Lower leg skin (tissue), 4 donors: ENCODE data around the gene SLC9A3. TPM values are rescaled to one million over a fixed set of nuclear protein-coding genes. Genes with fewer than 3 reads are reported as not detected.

Experiments
- DNase-seq, 2 donors: peaks; one replicate each; pipeline ENCODE4 v3.0.0-alpha.2; 2019; ENCODE audit warnings: low spot score in 2 of 2
- H3K4me3 ChIP-seq: fragments of 200-600 bp; sonication (generic); 2 replicates; pipeline ENCODE4 v1.5.1; 2017; ENCODE audit warnings: mild to moderate bottlenecking, low read depth; ENCODE audit not compliant: poor library complexity, severe bottlenecking
- POLR2A ChIP-seq, 2 donors: fragments of 450-650 bp; IDR thresholded peaks; one replicate each; pipeline ENCODE4 v1.6.1; 2016 to 2017; ENCODE audit warnings: antibody characterized with exemption in 2 of 2, mild to moderate bottlenecking in 1 of 2, moderate library complexity in 1 of 2
- WGBS, 2 donors: methylation state at CpG; one replicate each; pipeline ENCODE4 v1.1.5; 2018; 5-methylcytosine and 5-hydroxymethylcytosine counted together
- intact Hi-C: fragments of 100-400 bp; cut with DNase I; formaldehyde crosslinking; loops from one replicate; pipeline ENCODE4 v1.15.0; 2023; ENCODE audit warnings: low total_unique reads
- total RNA-seq, 4 donors: library from RNA; depleted of rRNA; stranded (reverse); fragments of >200 nt; gene quantifications; one replicate each; pipeline ENCODE4 v1.1.0, GENCODE V29; 2016
- TF ChIP-seq, protein P1 (sequence below), 3 donors: fragments of 450-650 bp; IDR thresholded peaks; one replicate each; pipeline ENCODE4 v1.5.1; 2016; ENCODE audit warnings: antibody characterized with exemption in 3 of 3, mild to moderate bottlenecking in 3 of 3, moderate library complexity in 2 of 3

Gene SLC9A3
- total RNA-seq, 4 donors from 2014 or later: 4.8 to 7.1 (median 5.8) TPM

DNA sequence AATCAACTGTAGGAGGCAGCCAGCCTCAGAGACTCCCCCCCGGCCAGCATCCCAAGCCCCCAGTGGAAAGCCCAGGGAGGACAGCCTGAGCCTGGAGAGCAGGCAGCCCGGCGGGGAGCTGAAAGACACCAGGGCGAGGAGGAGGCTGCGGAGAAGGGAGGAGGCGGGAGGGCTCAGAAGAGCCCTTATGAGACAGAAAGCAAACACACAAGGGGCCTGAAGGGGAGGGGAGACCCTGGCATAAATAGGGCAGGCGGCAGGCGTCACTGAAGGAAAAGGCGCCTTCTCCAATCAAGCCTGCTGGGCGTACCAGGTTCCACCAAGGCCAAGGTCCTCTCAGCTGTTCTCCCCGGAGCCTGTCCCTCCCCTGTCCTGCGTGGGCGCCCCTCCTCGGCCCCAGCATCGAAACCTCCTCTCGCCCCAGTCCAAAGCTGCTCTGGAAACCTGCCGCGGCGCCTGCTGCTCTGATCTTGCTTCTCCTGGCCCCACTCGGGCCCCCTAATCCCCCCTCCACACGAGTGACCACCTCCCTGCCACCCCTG, 1.3 kb downstream of the SLC9A3 start:
- no peak for DNase-seq
- no peak overlapping the region for H3K4me3 ChIP-seq
- TF ChIP-seq POLR2A (IDR thresholded peaks at IDR 0.05): no peak
- TF ChIP-seq, protein P1, sequence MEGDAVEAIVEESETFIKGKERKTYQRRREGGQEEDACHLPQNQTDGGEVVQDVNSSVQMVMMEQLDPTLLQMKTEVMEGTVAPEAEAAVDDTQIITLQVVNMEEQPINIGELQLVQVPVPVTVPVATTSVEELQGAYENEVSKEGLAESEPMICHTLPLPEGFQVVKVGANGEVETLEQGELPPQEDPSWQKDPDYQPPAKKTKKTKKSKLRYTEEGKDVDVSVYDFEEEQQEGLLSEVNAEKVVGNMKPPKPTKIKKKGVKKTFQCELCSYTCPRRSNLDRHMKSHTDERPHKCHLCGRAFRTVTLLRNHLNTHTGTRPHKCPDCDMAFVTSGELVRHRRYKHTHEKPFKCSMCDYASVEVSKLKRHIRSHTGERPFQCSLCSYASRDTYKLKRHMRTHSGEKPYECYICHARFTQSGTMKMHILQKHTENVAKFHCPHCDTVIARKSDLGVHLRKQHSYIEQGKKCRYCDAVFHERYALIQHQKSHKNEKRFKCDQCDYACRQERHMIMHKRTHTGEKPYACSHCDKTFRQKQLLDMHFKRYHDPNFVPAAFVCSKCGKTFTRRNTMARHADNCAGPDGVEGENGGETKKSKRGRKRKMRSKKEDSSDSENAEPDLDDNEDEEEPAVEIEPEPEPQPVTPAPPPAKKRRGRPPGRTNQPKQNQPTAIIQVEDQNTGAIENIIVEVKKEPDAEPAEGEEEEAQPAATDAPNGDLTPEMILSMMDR (IDR thresholded peaks at IDR 0.05): no peak
- 27 to 35% methylated on average over 21 of the region's 21 CpGs for WGBS, 2 donors
- intact Hi-C loops: no loop called here

DNA sequence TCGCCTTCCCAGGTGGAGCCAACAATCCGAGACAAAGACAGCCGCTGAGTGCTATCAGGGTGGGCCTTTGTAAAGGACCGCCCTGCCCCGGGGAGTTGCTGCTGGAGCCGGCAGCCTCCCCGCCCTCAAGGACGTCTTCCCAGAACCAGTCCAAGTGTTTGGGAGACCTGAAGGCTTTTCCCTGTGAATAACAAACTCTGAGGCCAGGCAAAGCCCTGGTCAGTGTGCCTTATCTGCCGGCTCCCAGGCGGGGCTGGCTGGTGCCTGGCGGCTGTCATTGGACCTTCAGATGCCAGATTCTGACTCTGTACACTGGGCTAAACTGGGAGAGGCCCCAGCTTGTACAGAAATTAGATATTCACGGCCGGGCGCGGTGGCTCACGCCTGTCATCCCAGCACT, 2.1 kb downstream of the SLC9A3 start:
- intact Hi-C loops: no loop called here
- DNase-seq: no peak
- H3K4me3 ChIP-seq: no peak overlapping the region
- 60 to 69% methylated on average over 12 to 16 of the region's 16 CpGs for WGBS, 2 donors
- TF ChIP-seq POLR2A (IDR thresholded peaks at IDR 0.05): no peak
- TF ChIP-seq, protein P1 (IDR thresholded peaks at IDR 0.05): no peak

DNA sequence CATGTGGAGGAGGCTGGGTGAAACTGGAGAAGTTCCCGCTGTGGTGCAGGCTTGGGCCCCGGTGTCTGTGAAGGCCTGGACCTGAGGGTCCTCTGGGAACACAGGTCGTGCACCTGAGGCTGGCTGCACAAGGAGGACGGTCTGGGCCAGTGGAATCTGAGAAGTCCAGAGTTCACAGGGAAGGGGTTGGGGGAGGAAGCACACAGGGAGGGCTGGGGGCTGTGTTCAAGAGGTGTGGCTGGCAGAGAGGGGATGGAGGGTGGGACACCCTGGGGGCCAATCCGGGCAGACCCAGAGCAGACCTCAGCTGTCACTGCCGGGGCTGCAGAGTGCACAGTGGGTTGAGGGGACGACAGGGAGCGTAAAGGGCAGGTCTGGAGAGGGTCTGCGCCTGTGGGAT, 2.6 kb downstream of the SLC9A3 start:
- DNase-seq: no peak
- intact Hi-C loops: no loop called here
- WGBS, 2 donors: 68 to 70% methylated on average over 9 of the region's 9 CpGs
- H3K4me3 ChIP-seq: no peak overlapping the region
- TF ChIP-seq POLR2A (IDR thresholded peaks at IDR 0.05): no peak
- TF ChIP-seq, protein P1 (IDR thresholded peaks at IDR 0.05): no peak

DNA sequence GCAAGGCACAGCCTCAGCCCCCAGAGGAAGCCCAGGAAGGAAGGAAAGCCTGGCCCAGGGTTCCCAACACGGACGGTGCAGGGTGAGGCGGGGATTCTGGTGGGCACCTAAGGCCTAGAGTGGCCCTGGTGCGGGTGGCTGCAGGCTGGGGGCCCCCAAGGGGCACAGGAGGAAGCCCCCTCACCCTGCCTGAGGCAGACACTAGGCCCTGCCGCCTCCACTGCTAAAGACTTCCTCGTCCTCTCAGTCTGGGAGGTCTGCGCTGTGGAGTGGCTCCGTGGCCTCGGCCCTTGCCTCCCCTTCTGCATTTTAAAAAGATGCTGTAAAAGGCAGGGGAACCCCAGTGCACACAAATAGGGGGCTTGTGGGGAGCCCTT, 3.4 kb downstream of the SLC9A3 start:
- no peak overlapping the region for H3K4me3 ChIP-seq
- TF ChIP-seq POLR2A (IDR thresholded peaks at IDR 0.05): no peak
- TF ChIP-seq, protein P1 (IDR thresholded peaks at IDR 0.05): no peak
- intact Hi-C loops: no loop called here
- DNase-seq: no peak
- WGBS, 2 donors: 80 to 88% methylated on average over 9 of the region's 9 CpGs

DNA sequence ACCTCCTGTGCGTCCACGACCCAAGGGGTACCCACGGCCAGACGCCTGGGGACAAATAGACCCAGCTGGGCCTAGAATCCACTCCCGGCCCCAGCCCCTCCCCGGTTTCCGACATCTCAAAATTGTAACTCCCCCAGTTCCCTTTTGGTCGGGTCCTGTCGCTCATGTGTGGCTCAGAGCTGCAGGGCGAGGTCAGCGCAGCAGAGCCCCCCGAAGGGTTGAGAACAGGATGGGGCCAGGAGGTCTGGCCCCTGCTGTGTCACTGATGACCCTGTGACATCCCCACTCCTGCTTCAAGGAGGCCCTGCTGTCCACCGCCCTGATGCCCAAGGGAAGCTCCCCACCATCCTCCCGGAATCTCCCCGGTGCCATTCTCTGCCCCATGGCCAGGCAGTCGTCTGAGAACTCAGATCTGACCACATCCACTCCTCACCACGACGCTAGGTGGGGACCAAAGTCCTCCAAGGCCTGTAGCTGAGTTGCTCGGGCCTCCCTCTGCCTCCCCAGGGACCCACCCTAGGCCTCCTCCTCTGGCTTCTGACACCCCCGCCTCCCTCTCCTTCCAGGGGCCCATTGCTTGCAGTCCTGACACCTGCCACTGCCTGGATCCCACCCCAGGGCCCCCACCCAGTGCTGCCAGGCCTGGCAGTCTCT, 3.9 kb downstream of the SLC9A3 start:
- H3K4me3 ChIP-seq: no peak overlapping the region
- intact Hi-C loops: no loop called here
- no peak for TF ChIP-seq POLR2A (IDR thresholded peaks at IDR 0.05)
- TF ChIP-seq, protein P1 (IDR thresholded peaks at IDR 0.05): no peak
- 86 to 87% methylated on average over 20 of the region's 20 CpGs for WGBS, 2 donors
- DNase-seq: no peak

DNA sequence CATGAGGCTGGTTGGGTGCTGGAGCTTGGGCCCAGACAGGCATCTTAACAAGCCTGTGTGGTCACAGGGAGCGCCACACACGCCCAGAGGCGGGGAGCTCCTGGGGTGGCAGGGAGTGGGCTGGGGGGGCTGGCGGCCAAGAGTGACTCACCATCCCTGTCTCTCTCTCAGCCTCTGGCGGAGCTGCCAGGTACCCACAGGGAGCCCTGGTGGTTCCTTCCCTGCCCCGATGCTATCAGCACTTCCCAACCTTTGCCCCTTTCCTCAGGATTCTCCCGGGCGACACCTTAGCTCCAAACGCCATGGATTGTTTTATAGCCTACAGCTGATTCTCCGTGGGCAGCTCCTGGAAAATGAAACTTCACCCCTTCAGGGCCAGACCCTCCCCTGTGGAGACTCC, 5.5 kb downstream of the SLC9A3 start:
- DNase-seq: no peak
- intact Hi-C loops: no loop called here

More for the DNA sequence above, 5.5 kb downstream of the SLC9A3 start:
- no peak for TF ChIP-seq POLR2A (IDR thresholded peaks at IDR 0.05)
- TF ChIP-seq, protein P1 (IDR thresholded peaks at IDR 0.05): no peak
- H3K4me3 ChIP-seq: no peak overlapping the region
- 47 to 48% methylated on average over 9 to 10 of the region's 10 CpGs for WGBS, 2 donors
